ENCODE measurements around the gene SYNPO2. TPM values are rescaled to one million over a fixed set of nuclear protein-coding genes. Genes with fewer than 3 reads are reported as not detected.
A peak's percentile ranks its signal among the peaks of the same experiment; 100 is the strongest.
"Not testable (repeated sequence)": the region's sequence is repeated elsewhere in the genome, so short reads cannot be mapped to it uniquely, and the experiment has no call there.

The SYNPO2 gene
- total RNA-seq, 1 donor from 2014 or later = 188 TPM

DNA sequence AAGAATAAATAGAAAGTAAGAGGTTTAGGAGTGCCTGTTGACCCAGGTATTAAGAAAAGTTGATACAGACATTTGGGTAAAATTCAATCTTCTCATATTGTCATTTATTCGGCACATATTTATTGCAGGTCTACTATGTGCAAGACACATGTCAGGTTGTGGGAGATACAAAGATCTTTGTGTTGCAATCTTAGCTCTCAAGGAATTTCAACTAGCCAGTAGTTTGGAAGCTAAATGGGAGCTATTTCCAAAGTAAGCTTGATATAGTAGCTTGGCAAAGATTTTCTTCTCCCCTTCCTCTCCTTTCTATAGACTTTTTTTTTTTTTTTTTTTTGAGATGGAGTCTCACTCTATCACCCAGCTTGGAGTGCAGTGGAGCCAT is 122.9 kb downstream of the SYNPO2 start:
- ATAC-seq (no peak), DNase-seq (no peak)
- intact Hi-C loops (cut with micrococcal nuclease) = no loop called here

DNA sequence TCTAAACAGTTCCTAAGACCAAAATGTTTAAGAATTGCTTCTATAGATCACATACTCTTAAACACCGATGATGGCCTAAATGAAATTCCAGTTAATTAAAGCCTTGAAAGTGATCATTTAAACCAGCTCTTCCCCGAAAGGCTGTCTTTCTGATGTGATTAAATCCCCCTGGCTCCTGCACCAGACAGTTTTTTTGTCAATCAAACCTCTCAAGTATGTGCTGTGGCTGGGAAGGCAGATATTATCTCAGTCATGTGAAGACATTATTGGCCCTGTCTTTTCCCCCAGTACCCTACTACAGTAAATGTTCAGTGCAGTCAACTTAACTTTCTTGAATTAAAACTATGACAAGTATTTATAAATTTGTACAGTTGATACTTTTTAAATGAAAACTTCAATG is 126.0 kb downstream of the SYNPO2 start:
- no peak for DNase-seq
- ATAC-seq = no peak
- intact Hi-C loops (cut with micrococcal nuclease) = no loop called here

DNA sequence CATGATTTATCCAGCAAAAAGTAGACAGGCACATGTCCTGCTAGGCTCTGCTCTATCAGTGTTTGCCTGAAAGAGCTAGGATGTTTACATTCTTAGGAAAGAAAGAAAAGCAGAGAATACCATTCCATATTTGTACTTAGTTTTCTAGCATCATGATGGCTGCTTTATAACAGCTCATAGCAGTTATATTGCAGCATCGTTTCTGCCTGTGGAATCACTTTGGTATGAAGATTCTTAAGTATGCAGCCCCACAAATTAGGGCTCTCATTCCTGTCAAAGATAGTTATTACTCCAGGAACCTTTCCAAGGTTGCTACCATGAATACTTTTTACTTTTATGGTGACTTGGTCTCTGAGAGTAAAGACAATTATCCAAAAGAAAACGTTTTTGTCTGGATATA is 128.0 kb downstream of the SYNPO2 start:
- intact Hi-C loops (cut with micrococcal nuclease) = no loop called here
- no peak for ATAC-seq

DNA sequence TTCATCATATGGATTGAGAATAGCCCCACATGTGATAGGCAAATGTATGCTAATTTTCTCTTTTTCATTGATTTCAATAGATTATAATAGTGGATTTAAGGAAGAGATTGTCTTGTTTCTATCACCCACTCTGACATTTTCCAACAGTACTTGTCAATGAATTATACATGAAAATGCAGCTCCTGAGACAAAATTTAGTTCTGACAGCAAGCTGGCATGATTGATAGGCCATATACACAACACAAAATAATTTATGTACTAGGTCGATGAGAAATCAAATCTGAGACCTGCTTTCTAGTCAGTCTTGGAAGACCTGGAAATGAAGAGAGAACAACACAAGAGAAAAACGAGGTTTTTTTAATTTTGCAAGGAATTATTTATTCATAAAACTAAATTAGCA is 129.0 kb downstream of the SYNPO2 start:
- intact Hi-C loops (cut with micrococcal nuclease) = no loop called here

More for the DNA sequence above, 128.0 kb downstream of the SYNPO2 start:
- DNase-seq = no peak

DNA sequence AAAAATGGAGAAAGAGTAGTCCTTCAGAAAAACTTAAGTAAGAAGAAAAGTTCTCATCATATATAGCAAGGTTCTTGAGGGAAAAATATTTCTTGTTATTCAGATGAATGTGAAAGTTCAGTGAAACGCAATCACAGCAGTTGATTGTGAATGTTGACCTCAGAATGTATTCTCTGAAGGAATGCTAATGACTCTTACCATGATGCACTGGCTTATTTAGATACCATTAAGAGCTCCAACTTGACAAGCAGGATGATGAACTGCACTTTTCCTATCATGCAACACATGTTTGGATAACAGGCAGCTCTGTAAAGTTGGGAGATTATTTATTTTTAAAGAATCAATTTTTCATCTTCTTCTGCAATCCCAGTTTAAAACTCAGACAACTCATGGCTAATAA is 131.5 kb downstream of the SYNPO2 start:
- intact Hi-C loops (cut with micrococcal nuclease) = no loop called here
- DNase-seq = no peak
- ATAC-seq = peak; percentile 68

More for the DNA sequence above, 129.0 kb downstream of the SYNPO2 start:
- ATAC-seq (no peak), DNase-seq (no peak)

DNA sequence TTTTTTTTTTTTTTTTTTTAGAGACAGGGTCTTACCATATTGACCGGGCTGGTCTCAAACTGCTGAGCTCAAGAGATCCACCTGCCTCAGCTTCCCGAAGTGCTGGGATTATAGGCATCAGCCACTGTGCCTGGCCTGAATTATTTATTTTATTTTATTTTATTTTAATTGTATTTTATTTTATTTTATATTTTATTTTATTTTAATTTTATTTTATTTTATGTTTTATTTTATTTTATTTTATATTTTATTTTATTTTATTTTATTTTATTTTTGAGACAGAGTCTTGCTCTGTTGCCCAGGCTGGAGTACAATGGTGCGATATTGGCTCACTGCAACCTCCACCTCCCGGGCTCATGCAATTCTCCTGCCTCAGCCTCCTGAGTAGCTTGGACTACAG is 133.9 kb downstream of the SYNPO2 start:
- ATAC-seq; DNase-seq; intact Hi-C loops (cut with micrococcal nuclease): not testable (repeated sequence)

DNA sequence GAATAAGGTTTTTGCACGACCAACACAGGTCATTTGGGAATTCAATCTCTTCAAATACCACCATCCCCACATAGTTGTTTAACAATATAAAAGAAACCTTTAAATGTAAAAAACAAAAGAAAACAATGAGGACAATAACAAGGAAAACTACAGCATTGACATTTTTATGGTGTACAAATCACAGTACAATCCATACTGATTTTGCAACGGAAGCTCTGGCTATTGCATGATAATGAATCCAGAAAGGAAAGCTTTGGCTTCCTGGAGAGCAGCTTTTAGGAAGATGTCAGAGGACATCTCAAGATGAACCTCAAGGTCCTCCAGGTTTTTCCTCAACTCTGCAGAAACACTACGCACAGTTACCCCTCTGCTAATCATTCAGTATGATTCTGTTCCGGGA is 135.4 kb downstream of the SYNPO2 start:
- intact Hi-C loops (cut with micrococcal nuclease) = no loop called here
- no peak for ATAC-seq
- no peak for DNase-seq

DNA sequence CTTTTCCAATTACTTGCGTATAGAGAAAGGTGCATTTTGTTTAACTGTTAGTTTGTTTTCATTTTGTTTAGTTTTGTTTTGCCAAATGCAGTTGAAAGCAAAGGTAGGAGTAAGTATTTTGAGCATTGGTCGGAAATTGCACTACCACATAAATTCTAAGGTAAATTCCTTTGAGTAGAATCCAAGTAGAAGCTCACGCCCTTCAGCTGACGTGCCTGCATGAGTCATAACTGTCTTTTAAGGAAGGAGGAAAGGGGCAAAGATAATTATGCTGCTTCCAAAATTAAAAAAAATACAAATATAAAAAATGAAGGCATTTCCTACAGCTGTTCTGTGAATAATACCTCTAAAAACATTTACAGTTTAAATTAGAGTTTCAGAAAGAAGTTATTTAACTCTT is 136.8 kb downstream of the SYNPO2 start:
- ATAC-seq (peak; percentile 41), DNase-seq (peak; percentile 42)
- intact Hi-C loops (cut with micrococcal nuclease) = no loop called here

DNA sequence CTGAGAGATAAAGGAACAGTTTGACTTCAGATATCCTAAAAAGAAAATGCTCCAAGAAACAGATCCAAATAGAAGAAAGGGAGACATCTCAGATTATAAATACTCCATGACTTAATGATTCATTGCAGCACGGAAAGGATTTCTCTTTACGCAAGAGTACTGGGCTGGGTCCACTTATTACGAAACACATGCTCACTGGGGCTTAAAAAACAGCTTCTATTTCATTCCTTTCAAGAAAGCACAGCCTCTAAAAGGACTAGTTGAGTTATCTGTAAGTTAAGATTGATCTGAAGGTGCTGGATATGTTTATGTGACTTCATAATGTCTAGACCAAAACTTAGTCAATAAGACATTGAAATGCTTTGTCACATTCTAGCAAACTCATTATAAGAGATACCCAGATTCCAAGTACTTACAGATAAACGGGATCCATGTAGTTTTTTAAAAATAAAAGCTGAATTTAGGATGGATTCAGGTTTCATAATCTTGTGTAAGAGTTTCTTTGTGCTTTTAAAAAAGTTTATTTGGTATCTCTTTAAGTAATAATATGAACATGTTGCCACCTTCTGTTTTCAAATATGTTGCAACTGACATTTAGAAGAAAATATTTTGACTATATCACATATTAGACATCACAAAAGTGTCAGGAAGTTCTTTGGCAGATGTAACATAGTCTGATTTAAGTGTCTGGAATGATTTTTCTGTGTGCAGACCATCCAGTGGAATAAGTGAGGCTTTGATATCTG is 137.4 kb downstream of the SYNPO2 start:
- ATAC-seq (peak; percentile 83), DNase-seq (no peak)
- intact Hi-C loops (cut with micrococcal nuclease) = no loop called here

DNA sequence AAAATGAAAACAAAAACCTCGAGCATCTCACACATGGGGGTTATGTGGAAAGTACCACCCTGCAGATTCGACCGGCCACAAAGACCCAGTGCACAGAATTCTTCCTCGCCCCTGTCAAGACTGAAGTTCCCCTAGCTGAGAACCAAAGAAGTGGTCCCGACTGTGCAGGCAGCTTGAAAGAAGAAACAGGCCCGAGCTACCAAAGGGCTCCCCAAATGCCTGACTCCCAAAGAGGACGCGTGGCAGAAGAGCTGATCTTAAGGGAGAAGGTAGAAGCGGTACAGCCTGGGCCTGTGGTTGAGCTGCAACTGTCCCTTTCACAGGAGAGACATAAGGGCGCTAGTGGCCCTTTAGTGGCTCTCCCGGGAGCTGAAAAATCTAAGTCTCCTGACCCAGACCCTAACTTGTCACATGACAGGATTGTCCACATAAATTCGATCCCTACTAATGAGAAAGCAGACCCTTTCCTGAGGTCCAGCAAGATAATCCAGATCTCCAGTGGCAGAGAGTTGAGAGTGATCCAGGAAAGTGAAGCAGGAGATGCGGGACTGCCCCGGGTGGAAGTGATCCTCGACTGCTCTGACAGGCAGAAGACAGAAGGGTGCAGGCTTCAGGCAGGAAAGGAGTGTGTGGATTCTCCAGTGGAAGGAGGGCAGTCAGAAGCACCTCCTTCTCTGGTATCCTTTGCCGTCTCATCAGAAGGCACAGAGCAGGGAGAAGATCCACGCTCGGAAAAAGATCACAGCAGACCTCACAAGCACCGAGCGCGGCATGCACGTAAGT is 138.2 kb downstream of the SYNPO2 start:
- intact Hi-C loops (cut with micrococcal nuclease) = no loop called here
- DNase-seq (no peak), ATAC-seq (peak; percentile 60)

DNA sequence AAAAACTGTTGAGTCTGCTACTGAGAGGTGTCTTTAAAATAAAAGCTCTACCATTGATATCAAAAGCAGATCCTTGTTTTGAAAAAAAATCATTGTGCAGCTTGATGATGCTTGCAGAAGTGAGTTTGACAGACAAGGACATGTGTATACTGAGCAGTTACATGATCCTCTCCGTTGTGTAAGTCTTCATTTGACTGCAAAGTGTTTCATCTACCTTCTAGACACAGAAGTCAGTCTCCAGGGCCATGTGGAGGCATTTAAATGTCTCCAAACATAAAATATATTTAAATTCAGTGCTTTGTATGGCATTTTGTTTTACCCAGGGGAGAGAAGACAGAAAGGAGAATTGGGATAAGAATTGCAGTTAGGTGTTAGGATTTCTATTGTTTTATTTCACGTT is 139.2 kb downstream of the SYNPO2 start:
- intact Hi-C loops (cut with micrococcal nuclease) = no loop called here
- DNase-seq (no peak), ATAC-seq (peak; percentile 11)

DNA sequence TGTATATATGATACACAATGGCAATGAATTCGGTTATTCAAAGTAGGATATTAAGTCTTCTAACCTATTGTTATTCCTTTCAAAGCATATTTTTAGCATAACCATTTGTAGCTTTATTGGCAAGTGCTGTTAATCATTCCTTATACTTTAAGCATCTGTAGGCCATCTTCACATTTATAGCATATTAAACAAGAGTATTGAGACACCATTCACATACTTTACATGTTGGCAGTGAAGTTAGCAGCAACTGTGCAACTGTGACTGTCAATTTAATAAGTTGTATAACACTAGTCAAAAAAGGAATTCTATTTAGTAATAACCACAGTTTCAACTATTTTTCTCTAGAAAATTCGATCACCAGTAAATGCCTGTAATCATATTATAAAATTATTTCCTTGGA is 139.6 kb downstream of the SYNPO2 start:
- DNase-seq (no peak), ATAC-seq (no peak)
- intact Hi-C loops (cut with micrococcal nuclease) = no loop called here

DNA sequence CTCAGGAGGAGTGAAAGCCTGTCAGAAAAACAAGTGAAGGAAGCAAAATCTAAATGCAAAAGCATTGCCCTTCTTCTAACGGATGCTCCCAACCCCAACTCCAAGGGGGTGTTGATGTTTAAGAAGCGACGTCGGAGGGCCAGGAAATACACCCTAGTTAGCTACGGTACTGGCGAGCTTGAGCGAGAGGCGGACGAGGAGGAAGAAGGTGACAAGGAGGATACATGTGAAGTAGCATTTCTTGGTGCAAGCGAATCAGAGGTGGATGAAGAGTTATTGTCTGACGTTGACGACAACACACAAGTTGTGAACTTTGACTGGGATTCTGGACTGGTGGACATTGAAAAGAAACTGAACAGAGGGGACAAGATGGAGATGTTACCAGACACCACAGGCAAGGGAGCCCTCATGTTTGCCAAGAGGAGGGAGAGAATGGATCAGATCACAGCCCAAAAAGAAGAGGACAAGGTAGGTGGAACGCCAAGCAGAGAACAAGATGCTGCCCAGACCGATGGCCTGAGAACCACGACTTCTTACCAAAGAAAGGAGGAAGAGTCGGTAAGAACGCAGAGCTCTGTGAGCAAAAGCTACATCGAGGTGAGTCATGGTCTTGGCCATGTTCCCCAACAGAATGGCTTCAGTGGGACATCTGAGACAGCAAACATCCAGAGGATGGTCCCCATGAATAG is 141.3 kb downstream of the SYNPO2 start:
- intact Hi-C loops (cut with micrococcal nuclease) = loop anchor here (10.0 kb wide), 1 partner anchor 45 kb away; no protein-coding TSS in a partner anchor
- ATAC-seq = no peak
- no peak for DNase-seq

DNA sequence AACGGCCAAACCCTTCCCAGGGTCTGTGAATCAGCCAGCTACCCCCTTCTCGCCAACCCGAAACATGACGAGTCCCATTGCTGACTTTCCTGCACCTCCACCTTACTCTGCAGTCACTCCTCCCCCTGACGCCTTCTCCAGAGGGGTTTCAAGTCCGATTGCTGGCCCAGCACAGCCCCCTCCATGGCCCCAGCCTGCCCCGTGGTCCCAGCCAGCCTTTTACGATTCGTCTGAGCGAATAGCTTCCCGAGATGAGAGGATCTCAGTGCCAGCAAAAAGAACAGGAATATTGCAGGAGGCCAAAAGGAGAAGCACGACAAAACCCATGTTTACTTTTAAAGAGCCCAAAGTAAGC is 141.9 kb downstream of the SYNPO2 start:
- intact Hi-C loops (cut with micrococcal nuclease) = loop anchor here (10.0 kb wide), 1 partner anchor 46 kb away; no protein-coding TSS in a partner anchor
- DNase-seq (no peak), ATAC-seq (no peak)

DNA sequence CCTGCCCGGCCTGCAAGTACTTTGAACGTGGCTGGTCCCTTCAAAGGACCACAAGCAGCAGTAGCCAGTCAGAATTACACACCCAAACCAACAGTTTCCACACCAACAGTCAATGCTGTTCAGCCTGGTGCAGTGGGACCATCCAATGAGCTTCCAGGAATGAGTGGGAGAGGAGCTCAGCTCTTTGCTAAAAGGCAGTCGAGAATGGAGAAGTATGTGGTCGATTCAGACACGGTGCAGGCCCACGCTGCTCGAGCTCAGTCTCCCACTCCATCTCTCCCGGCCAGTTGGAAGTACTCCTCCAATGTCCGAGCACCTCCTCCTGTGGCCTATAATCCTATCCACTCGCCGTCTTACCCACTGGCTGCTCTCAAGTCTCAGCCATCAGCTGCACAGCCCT is 142.6 kb downstream of the SYNPO2 start:
- no peak for DNase-seq
- ATAC-seq = no peak
- intact Hi-C loops (cut with micrococcal nuclease) = loop anchor here (10.0 kb wide), 1 partner anchor 46 kb away; no protein-coding TSS in a partner anchor

DNA sequence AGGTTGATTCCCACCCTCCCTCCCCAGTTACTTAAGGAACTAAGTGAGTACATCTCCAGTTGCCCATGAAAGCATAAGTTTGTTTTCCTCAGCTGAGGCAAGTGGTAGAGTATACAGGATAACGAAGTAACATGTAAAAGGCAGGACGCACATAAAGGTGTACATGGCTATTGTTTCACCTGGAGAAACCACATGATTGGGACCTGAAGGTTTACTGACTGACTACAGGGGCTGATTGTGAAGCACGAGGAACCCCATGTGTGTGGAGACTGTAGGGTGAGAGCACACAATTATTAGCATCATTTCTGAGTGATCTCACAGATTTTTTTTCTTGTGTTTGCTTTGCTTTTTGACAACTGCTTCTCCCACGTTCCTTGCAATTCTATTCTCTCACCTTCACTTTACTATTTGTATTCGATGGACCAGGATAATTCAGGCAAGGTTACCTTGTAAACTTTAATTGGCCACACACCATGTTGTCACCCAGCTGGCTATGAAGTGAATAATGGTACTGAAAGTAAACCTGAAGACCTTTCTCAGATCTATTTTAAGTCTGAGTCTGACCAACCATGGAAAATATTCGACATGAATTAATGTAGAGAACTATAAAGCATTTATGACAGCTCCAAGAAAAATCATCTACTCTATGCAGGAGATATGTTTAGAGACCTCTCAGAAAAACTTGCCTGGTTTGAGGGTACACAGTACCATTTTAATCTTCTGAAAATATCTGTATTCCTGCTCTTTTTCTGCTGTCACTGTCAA is 144.4 kb downstream of the SYNPO2 start:
- peak; percentile 43 for ATAC-seq
- intact Hi-C loops (cut with micrococcal nuclease) = loop anchor here (10.0 kb wide), 1 partner anchor 48 kb away; no protein-coding TSS in a partner anchor
- no peak for DNase-seq

DNA sequence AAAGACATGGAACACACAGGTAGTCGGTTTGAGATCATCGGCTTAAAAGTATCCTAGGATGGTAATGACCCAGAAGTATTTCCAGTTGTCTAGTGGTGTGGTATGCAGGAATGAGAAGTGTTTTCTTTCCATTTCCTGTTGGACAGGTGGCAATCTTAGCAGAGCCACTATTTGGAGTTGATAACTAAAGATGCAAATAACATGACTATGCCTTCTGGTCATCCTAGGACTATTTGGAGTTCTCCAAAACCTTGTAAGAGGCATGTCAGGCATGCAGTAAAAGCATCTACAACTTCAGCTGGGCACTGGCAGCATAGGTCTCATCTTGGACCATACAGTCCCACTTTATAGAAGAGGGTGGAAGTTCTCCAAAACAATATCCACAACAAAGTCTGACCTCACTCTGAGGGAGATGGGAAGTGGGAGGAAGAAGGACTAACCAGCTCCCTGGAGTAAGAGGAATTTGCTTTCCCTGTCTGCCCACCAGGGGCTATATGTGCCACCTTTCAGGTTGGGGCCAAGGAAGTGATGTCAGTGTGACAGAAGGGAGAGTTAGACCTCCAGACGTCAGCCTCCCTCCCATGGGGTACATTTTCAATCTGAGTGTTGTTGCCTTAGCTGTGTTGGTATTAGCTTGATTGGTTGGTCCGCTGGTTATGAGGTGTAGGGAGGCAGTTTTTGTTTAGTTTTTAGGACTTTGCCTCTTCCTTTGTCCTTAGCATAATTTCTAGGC is 145.8 kb downstream of the SYNPO2 start:
- intact Hi-C loops (cut with micrococcal nuclease) = loop anchor here (10.0 kb wide), 1 partner anchor 50 kb away; no protein-coding TSS in a partner anchor
- ATAC-seq (no peak), DNase-seq (no peak)

DNA sequence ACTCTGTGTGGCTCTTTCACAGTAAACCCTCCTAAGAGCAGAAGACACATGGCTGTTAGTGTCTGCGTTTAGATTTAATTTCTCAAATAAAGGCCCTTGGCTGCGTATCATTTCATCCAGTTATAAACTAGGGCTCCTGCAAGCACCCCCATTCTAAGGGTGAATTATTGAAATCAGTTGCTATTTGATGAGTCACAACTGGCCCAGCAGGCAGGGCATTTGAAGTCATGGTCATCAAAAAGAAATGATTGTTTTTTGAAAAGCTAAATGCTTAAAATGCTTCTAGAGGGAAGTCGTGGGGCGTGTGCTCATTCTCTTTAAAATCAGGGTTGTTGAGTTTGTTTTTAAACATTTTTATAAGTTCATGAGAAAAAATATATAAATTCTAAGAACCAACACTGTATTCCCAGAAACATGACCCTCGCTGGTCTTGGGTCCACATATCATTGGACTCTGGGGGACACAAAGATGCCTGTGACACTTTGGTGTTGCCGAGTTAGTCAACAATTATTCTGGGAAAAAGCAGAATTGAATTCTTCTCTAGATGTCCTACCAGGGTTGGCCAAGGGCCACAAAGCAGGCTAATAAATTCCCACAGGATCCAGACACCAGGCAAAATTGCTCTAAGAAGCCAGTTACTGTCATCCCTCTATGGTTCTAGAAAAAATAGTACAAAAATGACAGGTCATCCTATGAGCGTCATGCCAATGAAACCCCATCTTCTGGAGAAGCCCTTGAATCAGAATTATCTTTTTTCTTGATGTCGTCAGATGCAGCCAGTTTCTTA is 147.5 kb downstream of the SYNPO2 start:
- DNase-seq = peak; percentile 46
- intact Hi-C loops (cut with micrococcal nuclease) = loop anchor here (10.0 kb wide), 1 partner anchor 51 kb away; no protein-coding TSS in a partner anchor
- ATAC-seq = peak; percentile 2
